NCI-H2081 (cell line): ENCODE data around the gene SYVN1.

Source experiments
- DNase-seq, 2 experiments: peaks; one replicate each; lab custom pipeline; 2025; lab: John Stamatoyannopoulos, UW

Gene SYVN1

DNA sequence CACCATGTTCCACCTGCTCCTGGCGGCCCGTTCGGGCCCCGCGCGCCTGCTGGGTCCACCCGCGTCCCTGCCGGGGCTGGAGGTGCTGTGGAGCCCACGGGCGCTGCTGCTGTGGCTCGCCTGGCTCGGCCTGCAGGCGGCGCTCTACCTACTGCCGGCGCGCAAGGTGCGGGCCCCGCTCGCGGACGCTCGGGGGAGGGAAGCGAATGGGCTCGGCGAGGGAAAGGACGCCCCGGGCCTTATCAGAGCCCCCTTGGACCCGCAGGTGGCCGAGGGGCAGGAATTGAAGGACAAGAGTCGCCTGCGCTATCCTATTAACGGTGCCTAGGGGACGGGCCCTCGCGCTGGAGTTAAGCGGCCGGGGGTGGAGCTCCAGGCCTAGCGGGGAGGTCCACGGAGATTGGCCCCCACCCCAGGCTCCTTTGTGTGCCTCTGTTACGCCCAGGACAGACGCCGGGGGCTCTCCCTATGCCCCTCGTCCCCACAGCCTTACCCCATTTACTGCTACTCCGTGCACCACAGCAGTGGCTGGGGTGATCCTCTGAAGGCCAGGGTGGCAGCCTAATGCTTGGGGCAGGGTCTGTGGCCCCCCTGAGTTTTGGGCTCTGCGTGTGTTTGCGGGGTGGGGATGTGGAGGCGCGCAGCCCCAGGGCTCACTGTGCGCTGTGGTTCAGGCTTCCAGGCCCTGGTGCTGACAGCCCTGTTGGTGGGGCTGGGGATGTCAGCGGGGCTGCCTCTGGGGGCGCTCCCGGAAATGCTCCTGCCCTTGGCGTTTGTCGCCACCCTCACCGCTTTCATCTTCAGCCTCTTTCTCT lies 21.6 kb downstream of the SYVN1 start:
- DNase-seq = peak; percentile 50 to 55

DNA sequence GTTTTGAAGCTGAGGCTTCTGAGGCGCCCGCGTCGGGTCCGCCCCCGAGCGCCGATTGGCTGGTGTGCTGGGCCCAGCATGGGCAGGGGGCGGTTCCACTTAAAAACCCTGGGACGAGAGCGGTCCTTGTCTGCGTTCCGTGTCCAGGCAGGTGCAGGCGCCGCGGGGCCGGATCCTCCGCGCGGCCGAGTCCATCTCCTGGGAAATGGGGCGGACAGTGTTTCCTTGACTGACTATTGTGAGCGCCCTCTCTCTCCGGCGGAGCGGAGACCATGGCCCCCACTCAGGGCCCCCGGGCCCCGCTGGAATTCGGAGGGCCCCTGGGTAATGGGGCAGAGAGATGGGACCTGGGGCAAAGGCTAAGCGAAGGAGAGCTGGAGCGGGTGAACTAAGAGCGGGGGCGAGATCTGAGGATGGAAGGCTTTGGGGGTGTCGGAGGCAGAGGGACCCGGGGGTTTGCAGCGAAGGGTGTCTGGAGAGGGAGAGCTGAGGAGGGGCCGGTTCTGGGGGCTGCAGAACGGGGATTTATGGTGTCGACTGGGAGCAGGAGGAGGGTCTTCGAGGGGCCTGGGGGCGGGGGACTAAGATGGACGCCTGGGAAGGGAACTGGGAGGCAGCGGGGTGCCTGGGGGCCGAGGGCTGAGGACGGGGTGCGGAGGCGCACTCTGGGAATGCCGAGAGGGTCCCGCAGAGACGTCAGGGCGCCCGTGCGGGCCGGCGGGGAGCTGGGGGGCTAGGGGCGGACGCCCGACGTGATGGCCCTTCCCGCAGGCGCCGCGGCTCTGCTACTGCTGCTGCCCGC lies 22.4 kb downstream of the SYVN1 start, which contains the start of gene TM7SF2:
TM7SF2 (plus strand) TSS at position 129 of the 802 bp plus-strand sequence; CDS start at position 273, 144 bp downstream.
- peak; percentile 95 to 96 for DNase-seq

DNA sequence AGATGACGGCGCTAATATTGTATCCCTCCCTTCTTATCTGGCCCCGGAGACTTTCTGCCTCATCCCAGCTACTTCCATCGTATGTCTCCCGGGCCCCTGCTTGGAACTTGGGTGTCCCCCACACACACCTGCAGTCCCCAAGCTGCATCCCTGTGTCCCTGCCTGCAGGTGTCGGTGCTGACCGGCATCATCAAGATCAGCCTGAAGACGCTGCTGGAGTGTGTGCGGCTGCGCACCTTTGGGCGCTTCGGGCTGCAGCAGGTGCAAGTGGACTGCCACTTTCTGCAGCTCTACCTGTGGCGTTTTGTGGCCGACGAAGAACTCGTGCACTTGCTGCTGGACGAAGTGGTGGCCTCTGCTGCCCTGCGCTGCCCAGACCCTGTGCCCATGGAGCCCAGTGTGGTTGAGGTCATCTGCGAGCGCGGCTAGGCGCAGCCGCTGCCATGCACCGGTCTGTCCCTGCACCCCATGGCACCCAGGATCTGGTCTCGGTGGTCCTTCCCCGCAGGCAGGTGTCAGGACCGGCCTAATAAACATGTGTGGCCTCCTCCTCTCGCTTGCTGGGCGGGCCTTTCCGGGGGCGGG lies 23.1 kb downstream of the SYVN1 start:
- DNase-seq = no peak

DNA sequence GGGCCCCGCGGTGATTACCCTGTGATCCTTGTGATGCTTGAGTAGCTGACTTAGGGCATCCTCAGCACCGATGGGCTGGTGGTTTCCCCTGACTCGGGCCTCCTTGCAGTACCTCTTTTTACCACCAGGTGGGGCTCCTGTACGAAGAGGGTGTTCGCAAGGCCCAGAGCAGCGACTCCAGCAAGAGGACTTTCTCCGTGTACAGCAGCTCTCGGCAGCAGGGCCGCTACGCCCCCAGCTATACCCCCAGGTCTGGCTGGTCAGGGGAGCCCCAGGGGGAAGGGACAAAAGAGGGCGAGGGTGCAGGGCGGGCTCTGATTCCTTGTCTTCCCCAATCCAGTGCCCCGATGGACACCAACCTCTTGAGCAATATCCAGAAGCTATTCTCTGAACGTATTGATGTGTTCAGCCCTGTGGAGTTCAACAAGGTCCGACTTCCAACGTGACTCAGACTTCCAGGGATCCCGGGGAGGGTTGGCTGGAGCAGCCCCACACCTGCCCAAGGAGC lies 23.9 kb downstream of the SYVN1 start:
- DNase-seq = peak; percentile 68 to 78

DNA sequence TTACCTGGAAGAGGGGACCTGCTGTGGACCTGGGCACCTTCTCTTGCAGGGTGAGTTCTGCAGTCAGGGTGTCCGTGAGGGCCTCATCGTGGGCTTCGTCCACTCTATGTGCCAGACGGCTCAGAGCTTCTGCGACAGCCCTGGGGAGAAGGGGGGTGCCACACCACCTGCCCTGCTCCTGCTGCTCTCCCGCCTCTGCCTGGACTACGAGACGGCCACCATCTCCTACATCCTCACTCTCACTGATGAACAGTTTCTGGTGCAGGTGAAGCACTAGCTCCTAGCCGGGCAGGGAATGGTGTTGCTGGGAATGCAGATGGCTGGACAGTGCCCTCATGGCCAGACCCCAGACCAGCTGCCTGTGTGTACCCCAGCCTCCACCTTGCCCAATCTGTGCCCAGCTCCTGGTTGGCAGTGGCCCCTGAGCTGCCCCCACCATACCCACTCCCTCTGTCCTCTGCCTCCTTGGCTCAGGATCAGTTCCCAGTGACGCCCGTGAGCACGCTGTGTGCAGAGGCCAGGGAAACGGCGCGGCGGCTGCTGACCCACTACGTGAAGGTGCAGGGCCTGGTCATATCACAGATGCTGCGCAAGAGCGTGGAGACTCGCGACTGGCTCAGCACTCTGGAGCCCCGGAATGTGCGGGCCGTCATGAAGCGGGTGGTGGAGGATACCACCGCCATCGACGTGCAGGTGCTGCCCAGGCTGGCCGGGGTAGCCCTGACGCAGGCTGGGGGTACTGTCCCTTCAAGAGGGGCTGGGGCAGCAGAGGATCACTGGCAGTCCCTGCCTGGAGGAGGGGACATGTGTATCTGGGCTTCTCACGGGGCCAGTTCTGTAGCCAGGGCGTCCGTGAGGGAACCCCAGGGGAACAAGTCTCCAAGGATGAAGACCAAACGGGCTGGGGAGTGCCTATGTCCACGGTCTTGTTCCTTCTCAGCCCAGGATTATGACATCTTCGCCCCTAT lies 24.8 kb downstream of the SYVN1 start:
- no peak for DNase-seq

DNA sequence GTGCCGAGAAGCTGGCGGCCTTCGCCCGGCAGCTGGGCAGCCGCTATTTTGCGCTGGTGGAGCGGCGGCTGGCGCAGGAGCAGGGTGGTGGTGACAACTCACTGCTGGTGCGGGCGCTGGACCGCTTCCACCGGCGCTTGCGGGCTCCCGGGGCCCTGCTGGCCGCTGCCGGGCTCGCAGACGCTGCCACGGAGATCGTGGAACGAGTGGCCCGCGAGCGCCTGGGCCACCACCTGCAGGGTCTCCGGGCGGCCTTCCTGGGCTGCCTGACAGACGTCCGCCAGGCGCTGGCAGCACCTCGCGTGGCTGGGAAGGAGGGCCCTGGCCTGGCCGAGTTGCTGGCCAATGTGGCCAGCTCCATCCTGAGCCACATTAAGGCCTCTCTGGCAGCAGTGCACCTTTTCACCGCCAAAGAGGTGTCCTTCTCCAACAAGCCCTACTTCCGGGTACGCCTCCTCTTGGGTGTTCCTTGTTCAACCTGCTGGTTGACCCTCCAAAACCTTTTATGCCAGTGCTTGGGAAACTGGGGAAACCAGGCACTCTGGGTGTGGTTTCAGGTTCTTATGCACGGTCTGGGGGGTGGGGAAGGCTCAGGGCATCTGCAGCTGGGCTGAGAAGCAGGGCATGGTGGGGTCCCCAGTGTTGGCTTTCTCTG lies 25.7 kb downstream of the SYVN1 start:
- DNase-seq = no peak

DNA sequence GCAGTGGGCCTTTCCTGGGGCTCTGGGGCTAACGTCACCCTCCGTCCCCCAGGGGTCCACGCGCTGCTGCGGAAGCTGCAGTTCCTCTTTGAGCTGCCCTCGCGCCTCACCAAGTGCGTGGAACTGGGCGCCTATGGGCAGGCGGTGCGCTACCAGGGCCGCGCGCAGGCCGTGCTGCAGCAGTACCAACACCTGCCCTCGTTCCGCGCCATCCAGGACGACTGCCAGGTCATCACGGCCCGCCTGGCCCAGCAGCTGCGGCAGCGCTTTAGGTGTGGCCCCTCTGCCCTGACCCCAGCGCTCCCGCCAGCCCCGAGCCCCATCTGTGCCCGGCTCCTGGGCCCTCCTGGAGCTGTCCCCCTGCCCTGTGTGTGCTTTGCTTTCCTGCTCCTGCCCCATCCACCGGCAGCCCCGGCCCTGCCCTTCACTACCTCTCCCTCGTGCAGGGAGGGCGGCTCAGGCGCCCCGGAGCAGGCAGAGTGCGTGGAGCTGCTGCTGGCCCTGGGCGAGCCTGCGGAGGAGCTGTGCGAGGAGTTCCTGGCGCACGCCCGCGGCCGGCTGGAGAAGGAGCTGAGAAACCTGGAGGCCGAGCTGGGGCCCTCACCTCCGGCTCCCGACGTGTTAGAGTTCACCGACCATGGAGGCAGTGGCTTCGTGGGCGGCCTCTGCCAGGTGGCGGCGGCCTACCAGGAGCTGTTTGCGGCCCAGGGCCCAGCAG lies 26.4 kb downstream of the SYVN1 start:
- no peak for DNase-seq

DNA sequence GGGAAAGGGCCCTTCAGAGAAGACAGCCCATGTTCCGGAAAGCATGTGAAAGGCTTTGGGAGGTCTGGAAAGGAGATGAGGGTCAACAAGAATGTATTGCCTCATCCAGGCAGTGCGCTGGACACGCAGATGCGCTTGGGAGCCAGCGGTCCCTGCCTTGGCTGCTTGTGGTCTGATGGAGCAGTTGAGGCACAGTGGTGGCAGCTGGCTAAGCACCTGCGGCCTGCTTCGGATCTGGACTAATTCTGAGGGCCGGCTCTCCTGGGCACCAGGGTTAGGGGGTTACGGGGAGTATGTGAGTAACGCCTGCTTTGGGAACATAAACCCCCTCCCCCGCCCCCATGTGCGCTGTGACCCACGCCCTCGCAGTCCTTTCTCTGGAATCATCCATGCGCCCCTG lies 27.2 kb downstream of the SYVN1 start:
- DNase-seq = no peak

DNA sequence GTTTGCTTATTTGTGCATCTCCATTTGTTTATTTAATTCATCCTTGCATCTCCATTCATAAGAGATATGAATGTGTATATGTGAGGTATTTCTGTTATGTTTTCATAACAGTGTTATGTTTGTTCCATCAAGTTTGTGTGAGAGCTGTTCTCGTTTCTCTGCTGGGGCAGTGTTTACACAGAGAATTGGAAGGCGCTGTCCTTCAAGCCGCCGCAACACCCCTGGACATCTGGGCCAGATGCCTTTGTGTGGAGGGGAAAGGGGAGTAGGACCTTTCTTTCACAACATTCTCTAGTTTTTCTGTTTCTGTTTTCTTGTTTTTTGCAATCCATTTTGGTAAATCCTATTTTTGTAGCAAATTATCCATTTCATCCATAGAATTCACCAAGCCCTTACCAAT lies 29.7 kb downstream of the SYVN1 start:
- no peak for DNase-seq

DNA sequence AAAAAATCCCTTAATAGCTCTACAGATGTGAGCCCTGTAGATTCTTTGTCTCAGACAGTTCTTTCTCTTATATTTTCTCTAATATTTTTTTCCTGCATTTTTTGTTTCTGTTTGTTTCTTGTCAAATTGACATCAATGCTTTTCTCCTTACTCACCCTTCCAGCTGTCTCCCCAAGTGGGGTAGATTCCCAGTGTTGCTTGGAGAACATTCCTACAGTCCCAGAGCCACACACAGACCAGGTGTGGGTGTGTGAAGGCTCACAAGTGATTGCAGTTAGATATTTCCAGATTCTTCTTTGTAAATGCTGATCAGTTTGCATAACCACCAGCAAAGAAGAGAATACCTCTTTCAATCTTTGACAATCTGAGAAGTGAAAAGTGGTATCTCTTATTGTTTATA lies 30.8 kb downstream of the SYVN1 start:
- DNase-seq = no peak

DNA sequence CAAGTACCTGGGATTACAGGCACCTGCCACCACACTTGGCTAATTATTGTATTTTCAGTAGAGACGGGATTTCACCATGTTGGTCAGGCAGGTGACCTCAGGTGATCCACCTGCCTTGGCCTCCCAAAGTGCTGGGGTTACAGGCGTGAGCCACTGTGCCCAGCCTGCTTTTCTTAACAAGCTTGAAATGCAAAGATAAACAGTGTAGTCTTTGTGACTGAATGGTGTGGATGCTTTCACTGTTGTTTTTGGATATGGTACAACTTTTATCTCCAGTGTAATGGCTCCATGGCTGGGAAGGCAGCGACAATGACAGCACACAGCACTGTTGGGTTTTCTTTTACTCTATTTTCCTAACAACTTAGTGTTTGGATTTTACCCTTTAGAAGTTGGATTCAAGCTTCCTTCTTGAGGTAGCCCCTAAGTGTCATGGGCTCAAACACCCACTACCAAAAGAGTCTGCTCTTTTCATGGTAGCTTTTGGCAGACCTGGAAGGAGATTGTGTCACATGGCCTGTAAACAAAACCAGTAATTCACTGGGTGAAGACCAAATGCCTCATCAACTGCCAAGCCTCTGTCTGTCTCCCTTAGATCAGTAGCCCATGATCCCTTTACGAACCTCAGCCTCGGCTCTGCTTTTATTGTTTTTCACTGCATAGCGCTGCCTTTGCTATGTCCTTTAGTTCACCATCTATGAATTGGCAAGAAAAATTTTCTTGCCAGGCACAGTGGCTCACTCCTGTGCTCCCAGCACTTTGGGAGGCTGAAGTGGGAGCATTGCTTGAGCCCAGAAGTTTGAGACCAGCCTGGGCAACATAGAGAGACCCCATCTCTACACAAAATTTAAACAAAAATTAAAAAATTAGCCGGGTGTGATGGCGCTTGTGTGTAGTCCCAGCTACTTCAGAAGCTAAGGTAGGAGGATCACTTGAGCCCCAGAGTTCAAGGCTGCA lies 31.9 kb downstream of the SYVN1 start:
- peak in 1 of 2 experiments; percentile 10 for DNase-seq

DNA sequence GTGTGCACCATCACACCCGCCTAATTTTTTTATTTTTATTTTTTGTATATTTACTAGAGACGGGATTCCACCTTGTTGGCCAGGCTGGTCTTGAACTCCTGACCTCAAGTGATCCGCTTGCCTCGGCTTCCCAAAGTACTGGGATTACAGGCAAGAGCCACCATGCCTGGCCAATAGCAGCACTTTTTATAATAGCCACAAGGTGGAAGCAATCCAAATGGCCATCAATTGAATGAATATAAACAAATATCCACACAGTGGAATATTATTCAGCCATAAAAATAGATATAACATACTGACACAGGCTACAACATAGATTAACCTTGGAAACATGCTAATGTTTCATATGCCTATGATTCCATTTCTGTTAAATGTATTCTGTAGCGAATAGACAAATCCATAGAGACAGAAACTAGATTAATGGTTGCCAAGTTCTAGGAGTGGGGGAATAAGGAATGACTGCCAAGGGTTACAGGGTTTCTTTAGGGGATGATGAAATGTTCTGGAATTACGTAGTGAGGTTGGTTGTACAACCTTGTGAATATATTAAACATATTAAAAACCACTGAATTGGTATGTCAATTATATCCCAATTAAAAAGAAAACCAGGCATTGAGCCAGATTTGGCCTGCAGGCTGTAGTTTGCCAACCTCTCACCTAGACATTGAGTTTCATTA lies 33.5 kb downstream of the SYVN1 start:
- DNase-seq = no peak

DNA sequence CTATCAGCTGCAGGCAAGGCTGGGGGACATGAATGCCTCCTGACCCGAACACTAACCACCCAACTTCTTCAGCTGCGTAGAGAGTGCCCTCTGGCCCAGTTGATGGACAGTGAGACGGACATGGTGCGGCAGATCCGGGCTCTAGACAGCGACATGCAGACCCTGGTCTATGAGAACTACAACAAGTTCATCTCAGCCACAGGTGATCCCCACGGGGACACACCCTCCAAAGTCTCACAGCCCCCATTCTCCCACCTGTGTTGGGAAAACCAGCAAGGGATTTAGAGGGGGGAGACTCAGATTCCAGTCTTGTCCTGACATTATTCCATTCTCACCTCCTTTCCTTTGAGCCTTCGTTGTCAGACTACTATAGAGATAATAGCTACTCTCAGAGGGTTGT lies 37.4 kb downstream of the SYVN1 start:
- DNase-seq = no peak

DNA sequence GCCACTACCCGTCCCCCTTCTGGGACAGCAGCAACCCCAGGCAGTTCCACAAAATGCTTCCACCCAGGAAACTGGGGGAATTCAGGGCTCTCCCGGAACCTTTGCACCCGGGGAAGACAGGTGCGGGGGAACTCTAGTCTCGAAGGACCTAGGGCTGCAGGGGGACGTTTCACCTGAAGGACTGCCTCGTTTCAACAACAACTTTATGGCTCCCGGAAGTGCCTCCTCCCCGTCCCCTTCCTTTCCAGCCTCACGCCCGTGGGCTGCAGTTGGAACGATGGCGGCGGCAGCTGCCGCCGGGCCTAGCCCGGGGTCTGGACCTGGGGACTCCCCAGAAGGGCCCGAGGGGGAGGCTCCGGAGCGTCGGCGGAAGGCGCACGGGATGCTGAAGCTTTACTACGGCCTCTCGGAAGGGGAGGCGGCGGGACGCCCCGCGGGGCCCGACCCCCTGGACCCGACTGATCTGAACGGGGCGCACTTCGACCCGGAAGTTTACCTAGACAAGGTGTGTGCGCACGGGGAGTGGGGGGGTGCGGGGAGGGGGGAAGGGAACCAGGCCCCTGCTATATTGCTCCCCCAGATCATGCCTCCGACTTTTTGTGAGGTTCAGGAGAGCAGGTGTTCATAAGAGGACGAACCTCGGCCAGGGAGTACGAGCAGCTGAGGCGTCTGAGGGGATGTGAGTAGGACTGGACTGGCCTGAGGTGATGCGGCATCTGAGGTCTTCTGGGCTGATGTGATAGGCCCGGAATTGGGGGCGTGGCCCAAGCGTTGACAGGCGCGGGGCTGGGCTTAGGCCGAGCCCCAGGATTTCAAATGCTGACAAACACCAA lies 38.1 kb downstream of the SYVN1 start, which contains the start of gene VPS51:
VPS51 (plus strand) TSS at position 241 of the 833 bp plus-strand sequence; CDS start at position 278, 37 bp downstream.
- peak; percentile 85 to 93 for DNase-seq

DNA sequence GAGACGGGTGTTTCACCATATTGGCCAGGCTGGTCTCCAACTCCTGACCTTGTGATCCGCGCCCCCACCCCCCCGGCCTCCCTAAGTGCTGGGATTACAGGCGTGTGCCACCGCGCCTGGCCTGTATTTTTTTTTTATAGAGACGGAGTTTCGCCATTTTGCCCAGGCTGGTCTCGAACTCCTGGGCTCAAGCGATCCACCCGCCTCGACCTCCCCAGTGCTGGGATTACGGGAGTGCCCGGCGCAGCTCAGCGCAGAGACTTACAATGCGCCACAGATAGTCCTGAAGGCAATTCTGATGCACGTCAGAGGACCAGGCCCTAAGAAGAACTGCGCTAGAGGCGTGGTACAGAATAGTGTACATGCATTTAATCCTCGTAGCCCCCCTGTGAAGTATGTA lies 38.9 kb downstream of the SYVN1 start:
- DNase-seq = no peak

DNA sequence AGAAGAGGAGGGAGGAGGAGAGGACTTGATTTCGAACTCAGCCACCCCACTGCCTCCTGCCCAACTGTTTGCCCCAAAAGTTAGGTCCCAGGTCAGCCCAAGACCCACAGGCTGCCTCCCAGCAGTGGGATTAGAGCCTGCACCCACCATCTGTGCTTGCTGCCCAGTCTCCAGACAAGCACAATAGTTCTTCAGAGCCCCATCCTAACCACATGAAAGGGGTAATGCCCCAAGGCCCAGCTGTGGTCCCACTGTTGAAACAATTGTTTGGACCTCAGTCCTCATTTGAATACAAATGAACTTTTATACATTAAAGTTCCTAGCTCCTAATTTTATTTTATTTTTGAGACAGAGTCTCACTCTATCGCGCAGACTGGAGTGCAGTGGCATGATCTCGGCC lies 43.7 kb downstream of the SYVN1 start:
- no peak for DNase-seq

DNA sequence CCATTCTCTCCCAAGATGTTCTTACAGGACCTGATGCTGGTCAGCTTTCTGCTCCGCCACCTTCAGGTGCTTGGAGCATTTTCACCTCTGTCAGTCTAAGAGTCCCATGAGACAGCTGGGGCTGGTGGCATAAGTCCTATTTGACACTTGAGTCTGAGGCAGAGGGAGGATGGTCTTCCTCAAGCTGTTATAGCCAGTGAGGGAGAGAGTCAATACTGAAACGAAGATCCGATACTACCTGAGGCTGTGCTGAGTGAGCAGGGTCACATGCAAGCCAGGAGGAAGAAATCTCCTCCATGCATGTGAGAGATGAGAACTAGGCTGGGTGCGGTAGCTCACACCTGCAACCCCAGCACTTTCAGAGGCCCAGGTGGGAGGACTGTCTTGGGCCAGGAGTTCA lies 44.7 kb downstream of the SYVN1 start:
- DNase-seq = no peak
